NCI-H2227 treated with DMSO at 0.1 percent for 48 hours (cell line): ENCODE results near the gene KCNMA1.
A peak's percentile ranks its signal among the peaks of the same experiment; 100 is the strongest.
"Not testable (repeated sequence)": the region's sequence is repeated elsewhere in the genome, so short reads cannot be mapped to it uniquely, and the experiment has no call there.

Experiments used
- DNase-seq: peaks from one replicate; lab custom pipeline; 2025; lab: John Stamatoyannopoulos, UW

KCNMA1 gene

DNA sequence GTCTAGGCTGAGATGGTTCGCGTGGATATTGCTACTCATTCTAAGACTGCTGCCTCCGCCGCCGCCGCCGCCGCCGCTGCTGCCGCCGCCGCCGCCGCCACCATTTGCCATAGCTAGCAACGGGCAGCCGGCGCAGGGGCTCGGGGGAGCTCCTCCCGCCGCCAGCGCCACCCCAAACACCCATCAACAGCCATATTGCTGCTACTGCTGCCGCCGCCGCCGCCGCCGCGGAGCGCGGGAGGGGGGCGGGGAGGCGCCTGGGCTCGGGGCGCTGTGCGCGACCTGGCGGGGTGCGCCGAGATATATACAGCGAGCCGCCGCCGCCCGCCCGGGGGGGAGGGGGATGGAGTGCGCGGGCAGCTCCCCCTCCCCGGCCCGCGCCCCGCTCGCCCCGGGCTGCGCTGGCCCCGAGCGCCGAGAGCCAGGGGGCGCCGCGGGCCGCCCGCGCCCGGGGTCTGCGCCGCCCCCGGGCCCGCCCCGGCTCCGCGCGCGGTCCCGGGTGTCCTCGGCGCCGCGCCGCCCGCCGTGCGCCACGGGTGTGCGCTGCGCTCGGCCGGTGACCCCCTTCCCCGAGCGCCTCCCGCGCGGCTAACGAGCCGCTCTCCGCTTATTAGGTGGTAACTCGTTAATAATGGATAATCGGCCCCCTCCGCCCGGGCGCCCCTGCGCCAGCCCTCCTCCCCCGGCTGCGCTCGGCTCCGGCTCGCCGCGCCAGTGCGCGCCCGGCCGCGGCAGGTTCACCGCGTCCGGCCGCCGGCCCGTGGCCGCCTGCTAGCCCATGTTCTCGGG is at the start of gene KCNMA1:
Gene KCNMA1 (minus strand): TSS at position 277 of the 789 bp plus-strand sequence.
- DNase-seq: peak; percentile 20

DNA sequence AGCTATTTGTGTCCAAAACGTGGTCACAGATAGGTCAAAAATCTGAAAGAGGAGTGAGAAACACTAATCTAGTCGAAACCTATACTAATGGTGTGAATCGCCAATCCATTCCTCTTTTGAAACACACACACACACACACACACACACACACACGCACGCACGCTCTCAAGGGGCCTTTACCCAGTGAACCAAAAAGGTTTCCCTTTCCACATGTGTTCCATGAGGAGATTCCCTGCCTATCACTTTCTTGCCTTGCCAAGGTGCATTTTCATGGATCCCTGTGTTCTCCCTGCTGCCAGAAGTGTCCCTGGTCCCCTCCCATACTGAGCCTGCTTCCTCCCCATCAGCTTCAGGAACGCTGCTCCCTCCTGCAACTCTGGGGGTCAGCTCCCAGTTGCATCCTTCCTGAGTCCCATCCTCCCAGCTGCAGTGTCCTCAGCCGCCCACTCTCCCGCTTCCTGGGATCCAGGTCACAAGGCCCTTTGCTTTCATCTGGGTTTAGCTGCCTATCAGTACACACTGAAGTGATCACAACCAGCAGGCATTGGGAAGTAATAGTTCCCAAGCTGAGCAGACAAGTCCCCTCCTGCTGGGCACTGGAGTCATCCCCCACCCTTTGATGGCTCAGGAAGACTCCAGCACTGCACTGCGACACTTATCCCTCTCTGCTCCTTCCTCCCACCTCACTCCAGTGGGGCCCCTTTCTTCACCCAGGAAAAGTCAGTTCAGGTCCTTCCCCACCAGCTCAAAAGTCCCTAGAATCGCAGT is 49.2 kb upstream of the KCNMA1 start:
- DNase-seq: no peak

DNA sequence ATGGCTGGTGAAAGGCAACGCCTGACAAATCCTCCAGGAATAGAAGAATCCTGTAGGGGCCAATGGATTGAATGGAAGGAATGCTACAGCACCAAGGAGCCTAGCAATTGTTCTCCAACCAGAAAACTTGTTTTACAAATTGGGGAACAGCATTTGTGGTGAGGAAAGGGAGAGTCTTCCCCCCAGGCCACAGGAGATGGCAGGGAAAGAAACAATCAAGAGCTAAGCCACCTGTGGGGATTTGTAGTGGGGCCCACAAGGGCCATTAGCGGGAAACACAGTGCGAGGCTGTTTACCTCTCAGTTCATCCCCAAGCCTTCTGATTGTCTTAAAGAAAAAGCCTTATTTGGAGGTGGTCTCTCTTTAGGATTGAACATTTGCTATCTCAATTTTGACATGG is 48.5 kb upstream of the KCNMA1 start:
- DNase-seq: no peak

DNA sequence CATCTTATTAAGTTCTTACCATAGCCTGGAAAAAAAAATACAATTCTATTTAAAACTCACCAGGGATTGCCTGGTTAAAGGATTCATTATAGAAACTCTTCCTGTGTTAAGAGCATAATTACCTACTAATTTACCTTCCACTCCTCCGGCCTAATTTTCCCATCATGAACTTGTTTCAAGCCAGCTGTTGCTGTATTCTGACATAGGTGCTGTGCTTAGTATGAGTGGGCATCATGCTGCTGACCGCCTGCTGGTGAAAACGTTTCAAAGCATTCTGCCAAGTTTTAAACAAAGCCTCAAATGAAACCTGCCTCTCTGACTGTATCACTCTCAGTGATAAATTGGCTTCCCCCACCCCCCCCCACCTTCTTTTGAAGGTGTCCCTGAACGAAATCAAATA is 47.8 kb upstream of the KCNMA1 start:
- DNase-seq: peak; percentile 51

DNA sequence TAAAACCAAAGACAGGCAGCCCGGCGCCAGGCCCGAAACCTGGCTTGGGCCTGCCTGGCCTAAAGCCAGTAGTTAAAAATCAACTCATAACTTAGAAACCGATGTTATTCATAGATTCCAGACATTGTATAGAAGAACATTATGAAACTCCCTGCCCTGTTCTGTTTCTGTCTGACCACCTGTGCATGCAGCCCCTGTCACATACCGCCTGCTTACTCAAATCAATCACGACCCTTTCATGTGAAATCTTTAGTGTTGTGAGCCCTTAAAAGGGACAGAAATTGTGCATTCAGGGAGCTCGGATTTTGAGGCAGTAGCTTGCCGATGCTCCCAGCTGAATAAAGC is 45.5 kb upstream of the KCNMA1 start:
- DNase-seq: not testable (repeated sequence)

DNA sequence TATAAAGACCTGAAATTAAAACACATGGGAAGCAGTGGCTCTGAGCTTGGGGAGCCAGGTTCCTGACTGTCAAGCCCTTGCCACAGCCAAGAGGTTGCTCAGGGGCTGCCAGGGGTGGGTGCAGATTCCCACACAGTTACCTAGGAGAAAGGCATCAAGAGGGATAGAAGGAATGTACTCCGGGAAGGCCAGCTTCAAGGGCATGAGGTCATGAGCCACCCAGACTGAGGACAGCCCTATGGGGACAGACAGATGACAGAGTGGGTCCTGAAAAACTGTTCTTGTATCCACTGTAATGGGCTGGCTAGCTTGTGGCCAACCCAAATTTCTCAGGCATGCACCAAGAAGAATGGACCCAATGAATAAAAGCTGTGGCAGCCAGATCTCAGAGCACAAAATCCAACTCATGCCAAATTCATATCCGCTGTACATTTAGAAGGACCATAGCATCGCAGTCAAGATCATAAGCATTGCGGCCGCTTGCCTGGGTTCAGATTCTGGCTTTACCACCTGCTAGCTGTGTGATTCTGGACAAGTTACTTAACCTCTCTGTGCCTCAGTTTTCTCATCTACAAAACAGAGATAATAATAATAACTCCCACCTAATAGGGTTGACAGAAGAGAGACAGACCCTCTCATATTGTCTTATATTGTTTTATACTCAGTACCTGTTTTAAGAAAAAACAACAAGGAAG is 44.9 kb upstream of the KCNMA1 start:
- DNase-seq: no peak

DNA sequence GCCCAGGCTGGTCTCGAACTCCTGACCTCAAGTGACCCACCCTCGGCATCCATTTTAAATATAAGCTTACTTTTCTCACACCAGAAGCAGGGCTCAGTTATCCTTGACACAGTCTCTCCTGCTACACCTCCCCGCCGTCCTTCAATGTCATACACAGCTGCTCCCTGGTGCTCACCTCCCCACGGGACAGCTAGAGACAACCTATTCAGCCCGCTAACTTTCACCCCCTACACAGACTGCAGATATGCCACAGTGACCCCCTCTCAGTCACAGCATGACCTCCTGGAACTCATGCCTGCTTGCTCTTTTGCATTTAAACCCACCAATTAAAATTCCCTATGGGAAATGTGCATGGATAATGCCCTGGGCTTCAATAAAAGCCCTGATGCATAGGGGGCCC is 44.2 kb upstream of the KCNMA1 start:
- DNase-seq: no peak

DNA sequence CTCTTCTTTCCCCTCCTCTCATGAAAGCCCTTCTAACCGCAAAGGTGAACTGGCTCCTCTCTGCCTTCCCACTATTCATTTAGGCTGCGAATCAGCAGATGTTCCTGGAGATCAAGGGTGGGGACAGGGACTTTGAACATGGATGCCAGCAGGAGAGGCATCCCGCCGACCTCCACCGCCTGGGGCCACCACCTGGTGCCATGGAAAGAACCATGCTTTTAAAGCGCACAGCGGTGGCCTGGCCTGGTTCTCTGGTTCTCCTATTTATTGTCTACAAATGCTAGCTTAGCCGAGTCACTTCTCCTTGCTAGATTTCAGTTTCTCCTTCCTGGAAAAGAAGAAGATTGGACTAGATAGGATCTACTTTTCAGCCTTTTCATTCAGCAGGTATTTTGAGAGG is 43.2 kb upstream of the KCNMA1 start:
- no peak for DNase-seq

DNA sequence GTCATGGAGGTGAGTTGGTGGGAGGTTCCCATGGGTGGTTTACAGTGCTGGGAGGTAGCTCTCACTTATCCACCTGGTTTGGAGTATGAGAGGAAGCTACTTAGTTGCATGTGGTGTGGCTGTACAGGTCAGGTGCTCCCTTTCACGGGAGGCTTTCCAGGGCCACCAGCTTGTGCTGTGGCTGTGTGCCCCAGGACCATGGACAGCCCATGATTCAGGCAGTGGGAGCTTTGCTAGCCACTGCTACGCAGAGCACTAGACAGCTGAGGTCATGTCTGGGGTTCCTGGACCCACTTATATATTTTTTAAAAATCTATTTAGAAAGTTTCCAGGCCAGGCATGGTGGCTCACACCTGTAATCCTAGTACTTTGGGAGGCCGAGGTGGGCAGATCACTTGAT is 42.5 kb upstream of the KCNMA1 start:
- no peak for DNase-seq

DNA sequence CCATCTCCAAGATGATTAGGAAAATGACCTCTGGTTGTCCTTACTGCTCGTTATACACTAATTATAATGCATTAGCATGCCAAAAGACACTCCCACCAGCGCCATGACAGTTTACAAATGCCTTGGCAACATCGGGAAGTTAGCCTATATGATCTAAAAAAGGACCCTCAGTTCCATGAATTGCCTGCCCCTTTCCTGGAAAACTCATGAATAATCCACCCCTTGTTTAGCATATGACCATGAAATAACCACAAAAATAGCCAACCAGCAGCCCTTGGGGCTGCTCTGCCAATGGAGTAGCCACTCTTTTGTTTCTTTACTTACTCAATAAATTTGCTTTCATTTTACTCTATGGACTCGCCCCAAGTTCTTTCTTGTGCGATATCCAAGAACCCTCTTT is 41.6 kb upstream of the KCNMA1 start:
- DNase-seq: no peak

DNA sequence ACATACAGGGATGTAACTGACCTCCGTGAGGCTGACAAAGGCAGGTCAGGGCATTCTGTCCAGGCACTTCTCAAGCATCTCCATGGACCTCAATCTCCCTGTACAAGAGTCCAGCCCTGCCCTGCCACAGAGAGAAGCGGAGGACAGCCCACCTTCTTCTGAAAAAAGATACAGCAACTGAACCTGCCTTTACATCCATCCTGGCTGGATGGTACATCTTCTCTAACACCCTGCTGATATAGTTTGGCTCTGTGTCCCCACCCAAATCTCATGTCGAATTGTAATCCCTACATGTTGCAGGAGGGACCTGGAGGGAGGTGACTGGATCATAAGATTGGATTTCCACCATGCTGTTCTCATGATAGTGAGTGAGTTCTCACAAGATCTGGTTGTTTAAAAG is 40.5 kb upstream of the KCNMA1 start:
- no peak for DNase-seq

DNA sequence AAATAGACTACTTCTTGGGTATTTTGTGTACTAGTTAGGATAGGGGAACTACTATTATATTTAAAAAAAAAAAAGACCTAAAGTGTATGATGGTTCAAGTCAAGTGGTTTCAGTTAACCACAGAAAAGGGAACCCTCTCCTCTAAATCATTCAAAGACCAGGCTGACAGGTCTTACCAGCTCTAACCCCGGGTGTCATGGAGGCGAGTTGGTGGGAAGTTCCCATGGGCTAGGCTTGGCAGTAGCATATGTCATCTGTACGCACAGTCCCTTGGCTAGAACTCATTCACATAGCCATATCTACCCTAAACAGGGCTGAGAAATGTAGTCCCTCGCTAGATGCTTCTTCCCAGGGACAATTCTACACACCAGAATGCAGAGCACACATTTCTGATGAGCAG is 37.7 kb upstream of the KCNMA1 start:
- DNase-seq: no peak

DNA sequence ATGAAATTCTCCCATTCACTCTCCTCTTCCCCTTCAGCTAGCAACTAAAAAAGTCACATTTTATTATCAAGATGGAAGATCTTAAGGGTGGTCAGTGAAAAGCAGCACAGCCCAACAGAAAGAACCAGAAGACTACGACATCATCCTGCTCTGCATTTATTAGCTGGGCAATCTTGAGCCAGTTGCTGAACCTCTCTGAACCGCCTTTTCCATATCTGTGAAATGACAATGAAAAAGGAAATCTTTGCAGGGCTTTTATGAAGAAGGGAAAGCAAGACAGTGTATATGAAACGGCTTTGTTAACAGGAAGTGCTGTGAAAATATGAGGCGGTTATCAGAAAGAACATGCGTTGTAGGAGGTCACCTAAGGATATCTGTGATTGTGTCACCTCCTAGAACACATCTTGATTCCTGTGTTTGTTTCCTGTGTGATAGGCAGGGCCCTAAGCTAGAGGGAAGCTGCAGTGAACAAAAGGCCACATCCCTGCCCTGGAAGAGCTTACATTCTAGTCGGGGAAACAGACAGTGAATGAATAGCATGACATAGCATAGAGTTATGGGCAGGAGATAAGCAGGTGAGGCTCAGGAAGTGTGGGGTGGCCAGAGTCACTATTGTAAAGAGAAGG is 36.0 kb upstream of the KCNMA1 start:
- DNase-seq: no peak

DNA sequence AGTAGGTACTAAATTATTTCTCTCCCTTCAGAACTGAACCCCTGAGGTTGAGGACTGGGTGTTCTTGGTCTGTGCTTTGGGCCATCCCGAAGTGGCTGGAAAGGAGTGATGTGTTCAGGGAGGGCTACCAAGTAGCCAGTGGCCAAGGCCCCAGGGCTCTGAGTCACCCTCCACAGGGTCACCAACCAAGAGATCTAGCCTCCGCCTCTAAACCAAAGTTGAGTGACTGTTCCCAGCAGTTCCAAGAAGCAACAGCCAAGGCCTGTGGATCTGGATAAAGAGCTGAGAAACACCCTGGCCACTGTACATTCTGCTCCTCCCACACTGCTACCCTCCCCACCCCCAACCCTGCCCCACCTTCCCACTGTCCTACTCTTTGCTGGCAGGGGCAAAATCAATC is 35.5 kb upstream of the KCNMA1 start:
- no peak for DNase-seq

DNA sequence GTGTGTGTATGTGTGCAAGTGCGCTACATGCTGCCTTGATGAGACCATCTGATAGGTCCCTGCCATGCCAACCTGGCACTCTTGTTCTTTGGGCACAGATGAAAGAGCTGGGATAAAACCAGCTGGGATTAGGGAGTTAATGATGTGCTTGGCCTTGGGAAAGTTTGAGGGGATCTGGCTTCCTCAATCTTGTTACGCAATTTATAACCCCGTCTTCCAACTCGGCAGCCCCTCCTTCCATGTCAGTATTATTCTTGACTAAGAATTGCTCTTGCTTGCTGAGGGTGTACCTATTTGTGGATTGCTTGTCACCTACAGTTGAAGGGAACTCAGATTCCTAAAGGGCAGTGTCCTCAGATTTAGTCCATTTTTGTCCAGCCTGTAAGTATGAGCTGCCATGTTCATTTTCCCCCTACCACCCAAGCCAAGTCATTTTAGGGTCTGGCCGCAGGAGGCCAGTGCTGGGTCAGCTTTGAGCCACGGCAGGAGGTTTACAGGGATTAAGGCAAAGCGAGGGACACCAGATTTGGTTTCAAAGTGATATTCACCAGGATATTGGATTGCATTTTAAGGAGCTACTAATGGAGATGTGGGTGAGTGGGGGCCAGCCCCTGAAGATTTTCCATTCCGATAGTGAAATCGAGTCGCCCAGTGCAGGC is 34.1 kb upstream of the KCNMA1 start:
- DNase-seq: no peak

DNA sequence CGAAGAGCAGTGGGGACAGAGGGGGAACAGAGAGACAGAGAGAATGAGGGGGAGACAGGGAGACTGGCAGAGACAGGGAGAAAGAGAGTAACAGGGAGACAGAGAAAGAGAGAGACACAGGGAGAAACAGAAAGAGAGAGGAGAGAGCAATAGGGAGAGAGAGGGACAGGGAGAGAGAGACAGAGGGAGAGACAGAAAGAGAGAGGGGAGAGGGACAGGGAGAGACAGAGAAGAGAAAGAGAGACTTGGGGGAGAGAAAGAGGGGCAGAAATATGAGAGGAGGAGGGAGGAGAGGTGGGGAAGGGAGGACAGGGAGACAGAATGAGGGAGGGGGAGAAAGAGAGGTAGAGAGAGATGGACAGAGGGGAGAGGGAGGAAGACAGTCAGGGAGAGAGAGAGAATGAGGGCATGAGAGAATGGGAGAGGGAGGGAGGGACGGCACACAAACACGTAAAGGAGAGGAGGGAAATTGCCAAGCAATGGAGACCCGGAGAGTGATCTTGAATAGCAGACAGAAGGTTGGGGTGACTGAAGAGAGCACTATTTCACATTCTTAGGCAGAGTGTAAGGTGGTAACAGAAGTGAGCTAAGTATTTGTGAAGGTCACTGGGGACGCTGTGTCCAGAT is 33.3 kb upstream of the KCNMA1 start:
- DNase-seq: no peak

DNA sequence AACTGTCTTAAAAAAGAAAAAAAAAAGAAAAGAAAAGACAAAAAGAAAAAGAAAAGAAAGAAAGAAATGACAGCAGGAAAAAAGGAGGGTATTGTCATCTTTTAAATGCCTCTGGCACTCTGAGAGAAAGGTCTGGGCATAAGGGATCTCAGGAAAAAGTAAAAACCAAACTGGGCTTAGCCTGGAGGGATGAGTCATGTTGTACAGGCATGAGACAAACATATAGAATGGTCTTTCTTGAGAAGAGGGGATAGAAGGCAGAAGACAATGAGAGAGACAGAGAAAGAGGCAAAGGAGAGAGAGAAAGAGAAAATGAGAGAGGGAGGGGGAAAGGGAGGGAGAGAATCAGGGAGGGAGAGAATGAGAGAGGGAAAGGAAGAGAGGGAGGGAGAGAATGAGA is 32.3 kb upstream of the KCNMA1 start:
- no peak for DNase-seq

DNA sequence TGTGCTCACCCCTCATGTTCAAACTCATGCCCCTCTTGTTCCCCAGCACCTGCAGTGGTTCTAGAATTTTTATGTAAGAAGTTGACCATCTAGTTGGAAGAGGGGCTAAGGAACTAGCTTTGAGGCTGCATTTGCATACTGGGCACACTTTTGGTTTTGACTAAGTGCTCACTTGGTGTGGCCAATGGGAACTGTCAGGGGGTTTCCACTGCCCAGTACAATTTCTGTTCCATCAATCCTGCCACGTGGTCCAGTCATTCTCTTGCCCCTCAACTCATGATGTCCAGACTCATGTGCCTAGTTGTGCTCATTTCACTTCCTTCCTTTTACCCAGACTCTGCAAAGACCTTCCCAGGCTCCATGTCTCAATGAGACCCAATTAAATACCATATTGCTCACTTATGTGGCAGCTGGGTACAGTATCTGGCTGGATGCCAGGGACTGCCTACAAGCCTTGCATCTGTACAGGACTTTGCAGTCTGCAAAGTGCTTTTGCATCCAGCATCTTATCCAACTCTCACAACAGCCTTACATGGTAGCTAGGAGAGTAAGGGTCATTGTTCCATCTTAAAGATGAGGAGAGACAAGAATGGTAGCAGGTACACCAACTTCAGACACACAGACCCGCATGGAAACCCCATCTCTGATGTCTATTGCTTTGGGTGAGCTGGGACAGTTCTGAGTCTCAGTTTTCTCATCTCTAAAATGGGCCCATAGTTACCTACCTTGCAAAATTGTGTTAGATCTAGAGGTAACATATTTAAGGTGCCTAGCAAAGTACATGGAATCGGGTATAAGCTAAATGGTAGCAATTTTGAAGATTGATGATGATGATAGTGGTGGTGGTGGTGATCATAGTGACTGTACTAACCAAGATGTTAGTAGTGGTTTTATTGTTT is 30.1 kb upstream of the KCNMA1 start:
- DNase-seq: peak; percentile 9

DNA sequence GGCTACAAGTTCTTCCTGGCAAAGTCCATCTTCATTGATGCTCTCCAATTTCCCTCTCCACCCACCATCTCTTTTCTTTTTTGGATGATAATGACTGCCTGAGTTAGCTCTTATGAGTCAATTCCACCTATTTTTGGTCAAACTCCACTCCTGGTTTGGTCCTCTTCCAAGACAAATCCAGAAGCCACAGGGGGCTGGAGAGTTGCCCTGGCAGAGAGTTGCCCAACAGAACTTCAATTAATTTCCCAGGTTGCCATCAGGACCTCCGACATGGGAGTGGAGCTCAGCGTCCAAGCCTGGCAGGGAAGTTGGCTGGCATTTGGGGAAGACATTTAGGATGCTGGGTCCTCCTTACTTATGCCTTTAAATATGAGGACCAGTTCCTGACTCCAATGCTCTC is 29.2 kb upstream of the KCNMA1 start:
- DNase-seq: no peak

DNA sequence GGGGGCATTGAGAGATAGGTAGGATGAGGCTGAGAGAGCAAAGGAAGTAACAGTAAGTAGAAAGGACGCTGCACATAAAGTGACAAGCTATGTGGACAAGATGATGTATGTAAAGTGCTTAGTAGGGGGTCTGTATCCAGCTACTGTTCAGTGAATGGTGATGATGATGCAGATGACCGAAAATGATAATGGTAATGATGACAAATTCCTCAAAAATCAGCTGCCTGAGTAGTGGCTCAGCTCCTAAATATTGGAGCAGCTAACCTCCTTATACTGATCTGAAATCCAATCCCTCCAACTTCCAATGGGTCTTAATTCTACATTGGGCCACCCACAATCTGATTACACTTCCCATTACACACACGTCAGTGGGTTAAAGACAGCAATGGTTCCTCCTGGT is 27.1 kb upstream of the KCNMA1 start:
- DNase-seq: no peak

DNA sequence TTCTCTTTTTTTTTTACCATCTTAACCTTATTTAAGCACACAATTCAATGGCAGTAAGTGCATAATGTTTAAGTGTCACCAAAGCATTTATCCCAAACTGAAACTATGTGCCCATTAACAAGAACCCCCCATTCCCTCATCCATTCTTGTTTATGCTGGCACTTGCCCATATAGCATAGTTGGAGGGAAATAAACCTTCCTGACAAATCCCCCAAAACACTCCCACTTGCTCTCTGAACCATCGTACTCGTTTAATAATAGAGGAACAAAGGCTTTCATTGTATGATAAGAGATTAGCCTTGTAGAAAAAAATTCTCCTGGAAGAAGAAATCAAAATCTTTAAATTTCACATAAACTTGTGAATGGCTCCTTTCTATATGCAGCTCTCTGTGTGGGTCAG is 26.4 kb upstream of the KCNMA1 start:
- peak; percentile 28 for DNase-seq
